Coronary artery (tissue), 2 donors: ENCODE data around the gene SMG1.

Experiments
- DNase-seq: peaks from one replicate; pipeline ENCODE4 v3.0.0-alpha.2; 2017; ENCODE audit warnings: low spot score
- H3K27ac ChIP-seq, 2 donors: fragments of 200-600 bp; sonication (generic); one replicate each; pipeline ENCODE4 v1.5.1; 2016 to 2019
- H3K4me3 ChIP-seq: fragments of 200-600 bp; sonication (generic); 2 replicates; pipeline ENCODE4 v1.5.1; 2016; ENCODE audit warnings: mild to moderate bottlenecking, moderate library complexity
- TF ChIP-seq, protein P1 (sequence below): fragments of 200-600 bp; sonication (generic); IDR thresholded peaks from one replicate; pipeline ENCODE4 v1.5.1; 2019; ENCODE audit warnings: antibody characterized with exemption

SMG1 gene

GRCh38 chr16:18925986-18926865 is at the start of gene SMG1:
TSS of gene SMG1 (minus strand) at chr16:18926408. CDS start at chr16:18926041, 367 bp downstream.
- peak; percentile 94 for DNase-seq
- peak within 1 kb of the TSS; percentile 84 to 97 for H3K27ac ChIP-seq
- peak within 1 kb of the TSS; percentile 93 for H3K4me3 ChIP-seq

DNA sequence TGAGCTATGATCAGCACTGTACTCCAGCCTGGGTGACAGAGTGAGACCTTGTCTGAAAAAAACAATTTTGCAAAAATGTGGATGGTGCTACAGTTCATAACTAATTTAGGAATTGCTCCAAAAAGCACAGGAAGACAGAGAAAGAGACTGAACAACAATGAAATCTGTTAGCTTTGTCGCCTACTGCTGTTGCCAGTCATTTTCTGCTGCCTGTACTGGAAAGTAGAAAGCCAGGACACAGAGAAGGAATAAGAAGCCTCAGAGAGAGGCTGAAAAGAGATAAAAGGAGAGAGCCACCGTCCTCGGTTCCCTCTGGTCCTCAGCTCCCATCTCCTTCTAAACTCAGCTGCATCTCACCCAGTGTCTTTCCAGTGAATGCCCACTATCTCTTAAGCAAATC is 48.9 kb upstream of the SMG1 start:
- no peak for DNase-seq
- H3K27ac ChIP-seq, result no peak overlapping the region
- TF ChIP-seq, protein P1, sequence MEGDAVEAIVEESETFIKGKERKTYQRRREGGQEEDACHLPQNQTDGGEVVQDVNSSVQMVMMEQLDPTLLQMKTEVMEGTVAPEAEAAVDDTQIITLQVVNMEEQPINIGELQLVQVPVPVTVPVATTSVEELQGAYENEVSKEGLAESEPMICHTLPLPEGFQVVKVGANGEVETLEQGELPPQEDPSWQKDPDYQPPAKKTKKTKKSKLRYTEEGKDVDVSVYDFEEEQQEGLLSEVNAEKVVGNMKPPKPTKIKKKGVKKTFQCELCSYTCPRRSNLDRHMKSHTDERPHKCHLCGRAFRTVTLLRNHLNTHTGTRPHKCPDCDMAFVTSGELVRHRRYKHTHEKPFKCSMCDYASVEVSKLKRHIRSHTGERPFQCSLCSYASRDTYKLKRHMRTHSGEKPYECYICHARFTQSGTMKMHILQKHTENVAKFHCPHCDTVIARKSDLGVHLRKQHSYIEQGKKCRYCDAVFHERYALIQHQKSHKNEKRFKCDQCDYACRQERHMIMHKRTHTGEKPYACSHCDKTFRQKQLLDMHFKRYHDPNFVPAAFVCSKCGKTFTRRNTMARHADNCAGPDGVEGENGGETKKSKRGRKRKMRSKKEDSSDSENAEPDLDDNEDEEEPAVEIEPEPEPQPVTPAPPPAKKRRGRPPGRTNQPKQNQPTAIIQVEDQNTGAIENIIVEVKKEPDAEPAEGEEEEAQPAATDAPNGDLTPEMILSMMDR, result no peak
- no peak overlapping the region for H3K4me3 ChIP-seq

- TF ChIP-seq, protein P1, result no peak
- no peak for DNase-seq
- H3K4me3 ChIP-seq, result no peak overlapping the region
- no peak overlapping the region for H3K27ac ChIP-seq
Observed at GRCh38 chr16:18969855-18970240, 43.6 kb upstream of the SMG1 start.

GRCh38 chr16:18969050-18969854 is 43.0 kb upstream of the SMG1 start:
- H3K4me3 ChIP-seq, result peak overlapping the region; percentile 62
- TF ChIP-seq, protein P1, result peak; percentile 87
- H3K27ac ChIP-seq, result no peak overlapping the region
- DNase-seq, result peak; percentile 83

- DNase-seq, result no peak
- TF ChIP-seq, protein P1, result no peak
- no peak overlapping the region for H3K27ac ChIP-seq
- no peak overlapping the region for H3K4me3 ChIP-seq
Observed at GRCh38 chr16:18966791-18967190, 40.6 kb upstream of the SMG1 start.

DNA sequence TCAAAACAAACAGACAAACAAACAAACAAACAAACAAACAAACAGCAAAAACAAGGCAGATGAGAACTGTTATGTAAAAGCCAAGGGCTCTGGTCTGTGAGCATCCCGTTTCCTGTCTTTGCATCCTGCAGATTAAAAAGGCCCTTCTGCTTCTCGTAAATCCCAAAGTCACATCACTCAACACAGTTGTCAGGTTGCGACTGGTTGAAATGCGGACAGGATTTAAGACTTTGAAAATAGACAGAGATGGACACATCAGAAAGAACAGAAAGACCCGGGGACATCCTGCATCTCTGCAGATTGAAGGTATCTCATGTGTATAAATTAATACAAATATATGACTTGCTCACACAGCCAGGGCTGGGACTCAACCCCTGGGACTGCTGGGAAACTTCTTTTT is 39.3 kb upstream of the SMG1 start:
- TF ChIP-seq, protein P1, result no peak
- H3K4me3 ChIP-seq, result no peak overlapping the region
- no peak for DNase-seq
- H3K27ac ChIP-seq, result no peak overlapping the region

DNA sequence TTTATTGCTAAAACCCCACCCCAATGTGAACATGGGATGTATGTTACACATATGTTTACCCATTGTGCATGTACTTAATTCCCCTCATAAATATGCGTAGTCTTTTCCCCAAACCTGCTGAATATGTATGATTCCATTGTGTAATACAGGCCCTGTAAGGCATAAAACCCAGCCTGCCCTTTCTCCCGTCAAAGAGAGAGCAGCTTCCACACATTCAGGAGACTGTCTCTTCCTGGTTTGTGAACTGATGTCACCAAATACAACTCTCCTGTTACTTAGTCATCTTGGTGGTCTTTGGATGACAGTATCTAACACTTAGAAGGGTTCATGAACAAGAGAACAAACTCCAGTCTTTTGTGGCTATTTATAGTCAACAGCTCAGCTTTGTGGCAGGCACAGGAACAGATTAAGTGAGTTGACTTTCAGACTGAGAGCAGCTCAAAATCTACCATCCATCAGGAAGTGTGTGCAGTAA is 32.9 kb upstream of the SMG1 start:
- H3K4me3 ChIP-seq, result no peak overlapping the region
- H3K27ac ChIP-seq, result no peak overlapping the region
- TF ChIP-seq, protein P1, result no peak
- no peak for DNase-seq
